PC-3 (cell line): ENCODE data around the gene FOXO6.

ENCODE experiments used
- CTCF ChIP-seq: fragments of 300-600 bp; sonication (generic); conservative IDR thresholded peaks from 2 replicates; pipeline ENCODE4 v1.5.1; 2017; ENCODE audit warnings: antibody characterized with exemption, low read depth, mild to moderate bottlenecking, low read length
- EZH2phosphoT487 ChIP-seq: fragments of 300-600 bp; sonication (generic); IDR thresholded peaks from 2 replicates; pipeline ENCODE4 v1.6.1; 2018; ENCODE audit warnings: mild to moderate bottlenecking, antibody characterized with exemption, low read length, borderline replicate concordance

GRCh38 chr1:41369531-41369930 lies 8.3 kb downstream of the FOXO6 start:
- TF ChIP-seq CTCF (no peak), EZH2phosphoT487 (no peak)
